Upper lobe of left lung (tissue), 4 donors: ENCODE data around the gene CLTA.

ENCODE experiments used
- CTCF ChIP-seq, 6 experiments: fragments of 450-650 bp in 4 of 6; fragments of 200-600 bp in 2 of 6; sonication (generic) in 2 of 6; IDR thresholded peaks; one replicate each; pipeline ENCODE4 v1.5.1; 2016 to 2019; ENCODE audit warnings: antibody characterized with exemption in 6 of 6
- POLR2A ChIP-seq, 4 donors: fragments of 450-650 bp; IDR thresholded peaks; one replicate each; pipeline ENCODE4 v1.5.1; 2016 to 2017; ENCODE audit warnings: antibody characterized with exemption in 4 of 4, mild to moderate bottlenecking in 2 of 4

- no peak for TF ChIP-seq CTCF (IDR thresholded peaks at IDR 0.05)
- no peak for TF ChIP-seq POLR2A (IDR thresholded peaks at IDR 0.05)
These were observed 20.2 kb upstream of the CLTA start for GRCh38 chr9:36170531-36170930.
